GM10847 (cell line): ENCODE data around the gene CLRN3.

Source experiments
- POLR2A ChIP-seq: IDR thresholded peaks from 2 replicates; pipeline ENCODE4 v1.6.1; 2011; ENCODE audit not compliant: insufficient read length; ENCODE audit errors: extremely low read depth

Gene CLRN3

DNA sequence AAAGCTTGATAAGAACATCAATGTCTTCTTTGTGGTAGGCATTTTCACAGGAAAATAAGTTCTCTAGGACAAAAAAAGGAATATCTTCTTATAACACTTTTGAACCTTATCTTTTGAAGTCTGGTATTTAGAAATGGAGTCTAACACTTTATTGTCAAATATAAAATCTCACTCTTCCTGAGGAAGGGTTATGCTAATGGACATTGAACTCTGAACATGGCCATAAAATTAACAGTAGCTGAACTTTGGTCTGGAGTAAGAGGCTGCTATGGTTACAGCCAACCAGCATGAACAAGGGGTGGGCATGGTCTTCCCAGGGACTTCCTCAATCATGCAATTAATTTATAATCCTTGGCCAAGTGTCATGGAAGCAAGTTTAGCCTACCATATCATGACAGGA lies at the start of gene CLRN3:
Gene CLRN3 (minus strand): TSS at position 199 of the 400 bp plus-strand sequence. CDS start 157 bp downstream, at position 42.
- no peak for TF ChIP-seq POLR2A

- TF ChIP-seq POLR2A = no peak
These were observed 48.3 kb upstream of the CLRN3 start for GRCh38 chr10:127940866-127941640.

GRCh38 chr10:127939786-127940330 lies 47.1 kb upstream of the CLRN3 start:
- no peak for TF ChIP-seq POLR2A

DNA sequence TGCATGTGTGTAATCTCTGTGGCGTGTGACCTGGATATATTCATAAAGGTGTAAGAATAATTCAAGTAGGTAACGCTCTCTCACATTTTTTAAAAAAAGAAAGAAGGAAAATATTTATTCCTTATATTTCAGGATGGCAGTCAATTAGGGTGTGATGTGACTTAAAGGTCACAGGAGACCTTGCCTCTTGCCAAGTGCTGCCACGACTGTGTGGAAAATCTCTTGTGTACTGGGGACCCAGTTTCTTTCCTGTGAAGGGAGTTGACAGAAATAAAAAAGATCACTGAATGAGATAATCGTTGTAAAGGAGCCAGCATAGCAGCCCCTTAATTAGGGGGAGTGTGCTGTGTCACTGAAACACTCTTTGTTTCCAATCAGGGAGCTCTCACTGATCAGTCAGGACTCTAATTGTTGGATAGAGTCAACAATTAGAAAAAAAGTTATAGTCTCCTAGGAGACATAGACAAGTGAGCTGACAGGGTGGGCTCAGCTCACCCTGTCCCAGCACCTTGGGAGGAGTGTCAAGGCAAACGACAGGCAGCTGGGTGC lies 45.2 kb upstream of the CLRN3 start:
- no peak for TF ChIP-seq POLR2A

- no peak for TF ChIP-seq POLR2A
These were observed 44.3 kb upstream of the CLRN3 start for GRCh38 chr10:127937069-127937468.

- no peak for TF ChIP-seq POLR2A
These were observed 42.4 kb upstream of the CLRN3 start for GRCh38 chr10:127935071-127935561.

GRCh38 chr10:127934383-127934782 lies 41.6 kb upstream of the CLRN3 start:
- no peak for TF ChIP-seq POLR2A

- no peak for TF ChIP-seq POLR2A
These were observed 40.5 kb upstream of the CLRN3 start for GRCh38 chr10:127933271-127933670.

- TF ChIP-seq POLR2A = no peak
These were observed 40.0 kb upstream of the CLRN3 start for GRCh38 chr10:127932521-127933270.

DNA sequence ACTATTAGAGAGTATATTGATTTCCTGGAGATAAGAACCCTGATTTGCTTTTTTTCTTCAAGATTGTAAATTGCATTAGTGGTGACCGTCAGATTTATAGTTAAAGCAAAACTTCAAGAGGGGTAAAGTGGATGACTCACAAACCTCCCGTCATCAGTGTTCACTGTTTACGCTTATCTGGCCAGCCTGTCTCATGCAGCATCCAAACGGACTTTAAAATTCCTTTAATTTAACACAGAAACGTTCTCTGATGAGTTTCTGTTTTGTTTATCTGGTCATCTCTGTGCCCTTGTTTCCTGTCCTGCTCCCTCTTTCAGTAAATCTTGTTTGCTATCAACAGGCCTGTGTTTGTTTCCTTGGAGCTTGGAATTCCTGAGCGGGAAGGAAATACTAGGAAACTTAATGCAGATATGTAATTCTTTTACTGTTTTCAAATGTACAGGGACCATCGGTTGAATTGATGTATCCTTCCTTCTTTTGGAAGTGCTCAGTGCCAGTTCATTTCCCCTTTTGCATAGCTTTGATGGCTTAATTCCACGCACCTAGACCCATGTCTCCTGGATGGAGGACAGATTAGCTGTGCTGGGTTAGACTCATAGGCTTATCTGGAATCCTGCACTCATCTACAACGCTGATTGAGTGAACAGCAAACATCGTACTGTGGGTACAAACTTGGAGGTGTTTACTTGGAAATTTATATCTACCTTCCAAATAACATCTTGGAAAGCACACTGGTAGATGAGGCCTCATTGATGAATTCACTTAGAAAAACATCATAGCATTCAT lies 35.5 kb upstream of the CLRN3 start:
- no peak for TF ChIP-seq POLR2A

DNA sequence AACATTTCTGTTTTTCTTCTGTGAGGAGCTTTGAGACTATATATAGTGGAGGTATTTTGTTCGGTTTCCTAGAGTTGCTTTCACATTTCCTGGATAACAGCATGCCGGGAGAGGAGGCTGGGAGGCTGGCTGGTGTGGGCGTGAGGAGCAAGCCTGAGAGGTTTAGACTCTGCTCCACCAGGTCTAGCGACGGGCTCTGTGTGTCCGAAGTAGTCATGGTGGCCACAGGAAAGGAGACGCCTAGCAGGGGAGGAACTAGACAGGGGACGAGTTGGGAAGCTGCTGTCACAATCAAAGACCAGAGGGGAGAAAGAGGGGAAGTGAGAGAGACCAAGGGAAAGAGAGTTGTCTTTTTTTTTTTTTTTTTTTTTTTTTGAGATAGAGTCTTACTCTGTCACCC lies 33.7 kb upstream of the CLRN3 start:
- no peak for TF ChIP-seq POLR2A

DNA sequence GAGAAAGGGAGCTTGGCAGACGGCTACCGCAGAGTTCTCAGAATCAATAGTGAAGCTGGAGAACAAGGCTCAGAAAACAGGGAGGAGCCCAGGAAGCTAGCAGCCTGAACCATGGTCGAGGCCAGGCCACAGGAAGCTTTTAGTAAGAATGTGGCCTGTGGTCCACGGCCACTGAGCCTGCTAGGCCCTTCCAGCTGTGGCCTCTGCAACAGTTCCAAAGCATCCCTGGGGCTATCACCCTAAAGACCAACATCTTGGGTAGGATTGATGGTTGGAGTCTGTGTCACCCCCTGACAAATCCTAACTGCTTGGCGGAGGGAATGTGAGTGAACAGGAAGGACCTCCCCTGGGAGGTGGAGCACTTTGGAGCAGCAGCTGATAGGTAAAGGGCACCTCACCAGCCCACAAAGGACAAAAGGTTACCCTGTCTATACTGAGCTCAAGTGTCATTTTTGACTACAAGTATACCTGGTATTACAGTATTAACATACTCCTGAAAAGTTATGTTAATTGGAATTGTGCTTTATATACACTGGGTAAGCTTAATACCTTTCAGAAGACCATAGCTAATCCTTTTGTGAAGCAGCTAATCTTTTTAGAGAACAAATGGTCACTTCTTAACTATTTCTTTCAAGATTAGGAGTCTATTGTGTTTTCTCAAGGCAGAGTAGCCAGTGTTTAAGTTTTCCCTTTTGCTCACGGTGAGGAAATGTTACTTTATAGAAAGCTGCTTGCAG lies 32.9 kb upstream of the CLRN3 start:
- no peak for TF ChIP-seq POLR2A

GRCh38 chr10:127923646-127924045 lies 30.9 kb upstream of the CLRN3 start:
- no peak for TF ChIP-seq POLR2A

DNA sequence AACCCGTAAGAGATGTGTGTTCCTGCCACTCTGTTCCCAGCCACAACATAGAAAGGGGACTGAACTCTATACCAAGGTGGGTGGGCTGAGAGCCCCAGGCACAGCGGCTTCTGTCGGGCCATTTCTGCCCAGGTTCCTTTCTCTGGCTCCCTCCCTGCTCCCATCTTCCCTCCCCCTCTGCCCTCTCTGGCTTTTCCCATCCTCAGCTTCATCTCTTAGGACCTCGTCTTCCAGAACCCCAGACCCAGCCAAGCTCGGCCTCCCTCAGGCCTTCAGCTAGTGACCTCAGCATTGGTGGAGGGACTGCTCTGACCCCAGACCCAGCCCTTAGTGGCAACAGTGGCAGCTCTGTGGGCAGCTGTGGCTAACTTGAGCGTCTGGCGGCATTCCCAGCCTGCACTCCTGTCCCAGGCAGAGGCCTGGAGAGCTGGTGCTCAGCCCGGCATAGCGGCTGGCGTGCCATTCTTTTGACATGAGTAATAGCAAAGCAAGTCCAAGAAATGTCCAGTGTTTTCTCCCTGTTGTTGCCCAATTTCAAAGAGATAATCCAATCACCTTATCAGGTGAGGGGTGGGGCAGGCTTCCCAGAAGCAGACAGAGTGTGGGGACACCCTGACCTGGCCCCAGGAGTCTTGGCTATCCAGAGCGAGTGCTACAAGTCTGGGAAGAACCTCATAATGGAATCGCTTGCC lies 30.1 kb upstream of the CLRN3 start:
- no peak for TF ChIP-seq POLR2A
